IMR-90 (cell line): ENCODE results near the gene SLX4IP.

Source experiments
- FOS ChIP-seq: fragments of 150-350 bp; IDR thresholded peaks from 2 replicates; pipeline ENCODE4 v1.6.1; 2016; ENCODE audit warnings: low read depth, low read length
- NFE2L2 ChIP-seq: fragments of 150-350 bp; IDR thresholded peaks from 2 replicates; pipeline ENCODE4 v1.6.1; 2016; ENCODE audit warnings: low read depth, mild to moderate bottlenecking, low read length
- POLR2A ChIP-seq: IDR thresholded peaks from 2 replicates; pipeline ENCODE4 v1.6.1; 2012; ENCODE audit warnings: mild to moderate bottlenecking, low read depth, low read length
- RFX5 ChIP-seq: IDR thresholded peaks from 2 replicates; pipeline ENCODE4 v1.8.0; 2012; ENCODE audit warnings: low read depth, mild to moderate bottlenecking, low read length, moderate library complexity
- SMC3 ChIP-seq: fragments of 150-350 bp; IDR thresholded peaks from 2 replicates; pipeline ENCODE4 v1.6.1; 2016; ENCODE audit warnings: low read depth, mild to moderate bottlenecking, antibody characterized with exemption, low read length, moderate library complexity
- TF ChIP-seq, protein P1 (sequence below): conservative IDR thresholded peaks from 2 replicates; pipeline ENCODE4 v1.5.1; 2012; ENCODE audit warnings: mild to moderate bottlenecking, low read depth, low read length, improper control_type of control experiment
- TF ChIP-seq, protein P2 (sequence below): fragments of 150-350 bp; IDR thresholded peaks from 2 replicates; pipeline ENCODE4 v1.6.1; 2017; ENCODE audit warnings: mild to moderate bottlenecking, antibody characterized with exemption, low read length, low read depth

DNA sequence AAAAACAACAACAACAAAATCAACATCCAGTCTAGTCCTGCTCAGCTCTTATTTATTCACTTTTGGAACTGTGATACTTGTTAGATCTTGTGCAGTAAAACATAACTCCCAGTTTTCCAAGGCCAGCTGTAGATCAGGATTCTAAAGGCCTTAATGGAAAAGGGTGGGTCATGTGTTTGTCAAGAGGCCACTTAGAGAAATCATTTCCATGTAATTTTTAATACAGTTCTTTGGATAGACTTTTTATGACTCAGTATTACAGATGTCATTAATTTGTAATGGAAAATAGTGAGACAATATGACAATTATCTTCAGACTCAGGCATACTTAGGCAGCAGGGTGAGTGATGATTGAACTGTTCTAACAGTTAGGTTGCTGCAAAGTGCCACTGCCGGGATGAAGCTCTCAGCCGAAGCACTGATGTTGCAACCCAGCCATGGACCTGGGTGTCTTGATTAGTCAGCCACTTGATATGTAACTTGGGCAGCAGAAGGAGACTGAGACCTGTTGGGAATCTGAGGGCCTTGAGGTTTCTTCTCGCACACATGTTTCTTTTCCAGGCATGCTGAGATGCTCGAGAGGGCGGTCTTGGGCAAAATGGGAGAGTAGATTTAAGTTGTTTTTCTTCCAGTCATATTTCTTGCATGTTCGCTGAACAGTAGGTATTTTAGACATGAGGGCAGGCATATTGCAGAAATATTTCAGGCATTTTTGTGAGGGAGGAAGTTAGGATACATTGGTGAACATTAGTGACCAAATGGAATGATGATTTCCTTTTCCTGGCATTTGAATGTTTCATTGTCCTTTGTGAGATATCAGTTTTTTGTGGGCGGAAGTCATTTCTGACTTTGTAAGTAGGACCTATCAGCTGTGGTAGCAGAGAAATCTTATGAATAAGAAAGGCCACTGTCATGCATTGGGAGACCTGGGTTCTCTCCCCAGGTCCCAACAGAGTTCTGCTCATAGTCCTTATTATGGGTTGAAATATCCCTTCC, 52.3 kb downstream of the SLX4IP start:
- TF ChIP-seq, protein P1, sequence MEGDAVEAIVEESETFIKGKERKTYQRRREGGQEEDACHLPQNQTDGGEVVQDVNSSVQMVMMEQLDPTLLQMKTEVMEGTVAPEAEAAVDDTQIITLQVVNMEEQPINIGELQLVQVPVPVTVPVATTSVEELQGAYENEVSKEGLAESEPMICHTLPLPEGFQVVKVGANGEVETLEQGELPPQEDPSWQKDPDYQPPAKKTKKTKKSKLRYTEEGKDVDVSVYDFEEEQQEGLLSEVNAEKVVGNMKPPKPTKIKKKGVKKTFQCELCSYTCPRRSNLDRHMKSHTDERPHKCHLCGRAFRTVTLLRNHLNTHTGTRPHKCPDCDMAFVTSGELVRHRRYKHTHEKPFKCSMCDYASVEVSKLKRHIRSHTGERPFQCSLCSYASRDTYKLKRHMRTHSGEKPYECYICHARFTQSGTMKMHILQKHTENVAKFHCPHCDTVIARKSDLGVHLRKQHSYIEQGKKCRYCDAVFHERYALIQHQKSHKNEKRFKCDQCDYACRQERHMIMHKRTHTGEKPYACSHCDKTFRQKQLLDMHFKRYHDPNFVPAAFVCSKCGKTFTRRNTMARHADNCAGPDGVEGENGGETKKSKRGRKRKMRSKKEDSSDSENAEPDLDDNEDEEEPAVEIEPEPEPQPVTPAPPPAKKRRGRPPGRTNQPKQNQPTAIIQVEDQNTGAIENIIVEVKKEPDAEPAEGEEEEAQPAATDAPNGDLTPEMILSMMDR = no peak
- no peak for TF ChIP-seq RFX5
- TF ChIP-seq, protein P2, sequence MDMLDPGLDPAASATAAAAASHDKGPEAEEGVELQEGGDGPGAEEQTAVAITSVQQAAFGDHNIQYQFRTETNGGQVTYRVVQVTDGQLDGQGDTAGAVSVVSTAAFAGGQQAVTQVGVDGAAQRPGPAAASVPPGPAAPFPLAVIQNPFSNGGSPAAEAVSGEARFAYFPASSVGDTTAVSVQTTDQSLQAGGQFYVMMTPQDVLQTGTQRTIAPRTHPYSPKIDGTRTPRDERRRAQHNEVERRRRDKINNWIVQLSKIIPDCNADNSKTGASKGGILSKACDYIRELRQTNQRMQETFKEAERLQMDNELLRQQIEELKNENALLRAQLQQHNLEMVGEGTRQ = no peak
- no peak for TF ChIP-seq SMC3
- no peak for TF ChIP-seq NFE2L2
- no peak for TF ChIP-seq FOS
- TF ChIP-seq POLR2A = no peak
